ENCODE measurements around the gene P4HB. TPM values are rescaled to one million over a fixed set of nuclear protein-coding genes. Genes with fewer than 3 reads are reported as not detected.

The P4HB gene
- total and polyA plus RNA-seq, 2 experiments from 2014 or later, result 206 to 620 TPM

- peaks cover 17% of the 10 kb centered on the region for H3K27me3 Mint-ChIP-seq (ENCODE audit: insufficient read depth, low read depth, poor library complexity)
- H3K27me3 ChIP-seq (ENCODE audit: insufficient read depth), result peaks cover 18% of the 10 kb centered on the region
- H2AFZ ChIP-seq, result no peak overlapping the region
- H4K20me1 ChIP-seq (replicated peaks; ENCODE audit: insufficient read depth), result no peaks in the 10 kb centered on the region
- DNase-seq (ENCODE audit: low spot score) (no peak), ATAC-seq (no peak)
- peaks cover 11% of the 10 kb centered on the region for H3K36me3 Mint-ChIP-seq (ENCODE audit: low read depth)
- no peaks in the 10 kb centered on the region for H3K9me2 ChIP-seq (ENCODE audit: insufficient read depth)
- no peaks in the 10 kb centered on the region for H3K9me3 Mint-ChIP-seq
- TF ChIP-seq POLR2AphosphoS5 (IDR thresholded peaks at IDR 0.05; ENCODE audit: low read depth) (no peak), ZNF462 (CRISPR knock-in tag; IDR thresholded peaks at IDR 0.05) (no peak), REST (IDR thresholded peaks at IDR 0.05; ENCODE audit: unreplicated experiment) (no peak), EZH2 (IDR thresholded peaks at IDR 0.05; ENCODE audit: low read depth, unreplicated experiment) (no peak), CTCF (conservative IDR thresholded peaks at IDR 0.05; ENCODE audit: low read depth in 2 of 2) (no peak)
- H3F3A ChIP-seq (replicated peaks; ENCODE audit: low read depth), result peaks cover 15% of the 10 kb centered on the region
- no peak overlapping the region for H3K27ac ChIP-seq (ENCODE audit: low read depth)
- H3K4me1 Mint-ChIP-seq, result peaks cover 3% of the 10 kb centered on the region; the same call in 2 of the 3 replicates
- no peaks in the 10 kb centered on the region for H3K79me2 ChIP-seq (replicated peaks; ENCODE audit: insufficient read depth)
- no peak overlapping the region for H3K4me3 Mint-ChIP-seq
- no peak overlapping the region for H3K27ac Mint-ChIP-seq
- H3K4me1 ChIP-seq (ENCODE audit: insufficient read depth), result no peaks in the 10 kb centered on the region; the same call in 1 of the 2 replicates
- H3K4me2 ChIP-seq, result no peak overlapping the region
- H3K4me3 ChIP-seq, result no peak overlapping the region
- peaks cover 5% of the 10 kb centered on the region; the same call in 1 of the 2 replicates for H3K36me3 ChIP-seq (ENCODE audit: insufficient read depth)
These were observed 43.1 kb upstream of the P4HB start for GRCh38 chr17:81903415-81903831.

Measured in GM23338 (cell line).